ENCODE measurements around the gene MAOA. TPM values are rescaled to one million over a fixed set of nuclear protein-coding genes. Genes with fewer than 3 reads are reported as not detected.
A peak's percentile ranks its signal among the peaks of the same experiment; 100 is the strongest.

The MAOA gene
- total RNA-seq, 2 donors from 2014 or later, result 111 to 174 TPM

- Histone ChIP-seq H3K4me1 (peaks cover 0 to 8% of the 10 kb centered on the region in 2 donors), H3K27ac (peak overlapping the region; percentile 85 to 94), H3K27me3 (no peaks in the 10 kb centered on the region), H3K36me3 (no peaks in the 10 kb centered on the region), H3K4me3 (peak overlapping the region; percentile 65 to 81), H3K9me3 (no peaks in the 10 kb centered on the region)
- DNase-seq (ENCODE audit: low spot score), result peak; percentile 91
- TF ChIP-seq CTCF (IDR thresholded peaks at IDR 0.05), result peak in 1 of 2 donors; percentile 40
Observed at GRCh38 chrX:43654431-43655150, 1.5 kb upstream of the MAOA start.

GRCh38 chrX:43655151-43656004, 721 bp upstream of the MAOA start:
- peak; percentile 60 for DNase-seq (ENCODE audit: low spot score)
- Histone ChIP-seq H3K4me3 (peak overlapping the region; percentile 65 to 81), H3K9me3 (no peaks in the 10 kb centered on the region), H3K27me3 (no peaks in the 10 kb centered on the region), H3K4me1 (peaks cover 0 to 10% of the 10 kb centered on the region in 2 donors), H3K36me3 (no peaks in the 10 kb centered on the region), H3K27ac (peak overlapping the region; percentile 85 to 94)
- TF ChIP-seq CTCF (IDR thresholded peaks at IDR 0.05), result no peak

GRCh38 chrX:43657671-43658070, 1.6 kb downstream of the MAOA start:
- Histone ChIP-seq H3K27me3 (no peaks in the 10 kb centered on the region), H3K9me3 (no peaks in the 10 kb centered on the region), H3K4me3 (peak overlapping the region; percentile 23 to 30), H3K4me1 (peaks cover 0 to 15% of the 10 kb centered on the region in 2 donors), H3K36me3 (no peaks in the 10 kb centered on the region), H3K27ac (peak overlapping the region in 1 of 2 donors; percentile 59)
- no peak for TF ChIP-seq CTCF (IDR thresholded peaks at IDR 0.05)
- no peak for DNase-seq (ENCODE audit: low spot score)

GRCh38 chrX:43661521-43662240, 5.6 kb downstream of the MAOA start:
- no peaks in the 10 kb centered on the region for H3K9me3 ChIP-seq
- peak overlapping the region; percentile 14 to 70 for H3K27ac ChIP-seq
- peaks cover 0 to 15% of the 10 kb centered on the region in 2 donors for H3K4me1 ChIP-seq
- H3K27me3 ChIP-seq, result no peaks in the 10 kb centered on the region
- no peak overlapping the region for H3K4me3 ChIP-seq
- DNase-seq (ENCODE audit: low spot score), result no peak
- no peaks in the 10 kb centered on the region for H3K36me3 ChIP-seq
- no peak for TF ChIP-seq CTCF (IDR thresholded peaks at IDR 0.05)

GRCh38 chrX:43663173-43663572, 7.1 kb downstream of the MAOA start:
- DNase-seq (ENCODE audit: low spot score), result no peak
- Histone ChIP-seq H3K27ac (no peak overlapping the region), H3K4me3 (no peak overlapping the region), H3K27me3 (no peaks in the 10 kb centered on the region), H3K36me3 (no peaks in the 10 kb centered on the region), H3K4me1 (peaks cover 0 to 9% of the 10 kb centered on the region in 2 donors), H3K9me3 (no peaks in the 10 kb centered on the region)
- TF ChIP-seq CTCF (IDR thresholded peaks at IDR 0.05), result no peak

All from right atrium auricular region (tissue), 2 donors.